OCI-LY1 (cell line): ENCODE measurements around the gene LIPC.
A peak's percentile ranks its signal among the peaks of the same experiment; 100 is the strongest.

Source experiments
- H2AFZ ChIP-seq: fragments of 200-600 bp; sonication (generic), shearing (Covaris generic); 2 replicates; pipeline ENCODE4 v1.6.0; 2014; ENCODE audit warnings: antibody characterized with exemption, mild to moderate bottlenecking, low read length
- H3F3A ChIP-seq: fragments of 200-600 bp; sonication (generic), shearing (Covaris generic); 2 replicates; pipeline ENCODE4 v1.6.0; 2014; ENCODE audit warnings: mild to moderate bottlenecking, antibody characterized with exemption, low read length, moderate library complexity; ENCODE audit not compliant: insufficient read depth
- H3K27ac ChIP-seq: fragments of 200-600 bp; sonication (generic); 2 replicates; pipeline ENCODE4 v1.5.1; 2014; ENCODE audit warnings: low read length, mixed run types, mild to moderate bottlenecking, low read depth; ENCODE audit not compliant: poor library complexity, severe bottlenecking
- H3K27me3 ChIP-seq: fragments of 200-600 bp; sonication (generic); 2 replicates; pipeline ENCODE4 v1.6.0; 2014; ENCODE audit warnings: antibody characterized with exemption, mild to moderate bottlenecking, low read length, moderate library complexity; ENCODE audit not compliant: insufficient read depth
- H3K36me3 ChIP-seq: fragments of 200-600 bp; sonication (generic); 2 replicates; pipeline ENCODE4 v1.6.1; 2014; ENCODE audit warnings: mild to moderate bottlenecking, antibody characterized with exemption, low read length, moderate library complexity, mixed read lengths; ENCODE audit not compliant: insufficient read depth
- H3K4me1 ChIP-seq: fragments of 200-600 bp; sonication (generic); 2 replicates; pipeline ENCODE4 v1.5.1; 2014; ENCODE audit warnings: mild to moderate bottlenecking, low read length, moderate library complexity; ENCODE audit not compliant: insufficient read depth, severe bottlenecking
- H3K4me2 ChIP-seq: fragments of 200-600 bp; sonication (generic), shearing (Covaris generic); 2 replicates; pipeline ENCODE4 v1.6.1; 2014; ENCODE audit warnings: low read length
- H3K4me3 ChIP-seq: fragments of 200-600 bp; sonication (generic); 2 replicates; pipeline ENCODE4 v1.5.1; 2014; ENCODE audit warnings: low read length, low read depth, mild to moderate bottlenecking, mixed read lengths; ENCODE audit not compliant: poor library complexity, severe bottlenecking
- H3K79me2 ChIP-seq: fragments of 200-600 bp; shearing (Covaris generic); 2 replicates; pipeline ENCODE4 v1.6.1; 2016; ENCODE audit warnings: mixed run types, low read length, mixed read lengths; ENCODE audit not compliant: insufficient read depth
- H3K9ac ChIP-seq: fragments of 200-600 bp; sonication (generic), shearing (Covaris generic); 2 replicates; pipeline ENCODE4 v1.6.1; 2014; ENCODE audit warnings: mild to moderate bottlenecking, low read length, mixed read lengths
- H3K9me2 ChIP-seq: fragments of 200-600 bp; sonication (generic), shearing (Covaris generic); 2 replicates; pipeline ENCODE4 v1.6.1; 2014; ENCODE audit warnings: low read depth, mild to moderate bottlenecking, low read length, mixed read lengths
- H3K9me3 ChIP-seq: fragments of 200-600 bp; shearing (Covaris generic); 2 replicates; pipeline ENCODE4 v1.6.1; 2014; ENCODE audit warnings: low read length, mixed read lengths
- H4K20me1 ChIP-seq: fragments of 200-600 bp; sonication (generic), shearing (Covaris generic); 2 replicates; pipeline ENCODE4 v1.6.0; 2016; ENCODE audit warnings: mild to moderate bottlenecking, low read length; ENCODE audit not compliant: insufficient read depth
- EZH2 ChIP-seq: fragments of 200-600 bp; sonication (generic), shearing (Covaris generic); IDR thresholded peaks from 2 replicates; pipeline ENCODE4 v1.8.0; 2017; ENCODE audit warnings: borderline replicate concordance, mixed run types, mild to moderate bottlenecking, antibody characterized with exemption, low read length, moderate library complexity, mixed read lengths
- TF ChIP-seq, protein P1 (sequence below): fragments of 200-600 bp; sonication (generic), shearing (Covaris generic); IDR thresholded peaks from 2 replicates; pipeline ENCODE4 v1.5.1; 2017; ENCODE audit warnings: mild to moderate bottlenecking, antibody characterized with exemption, low read length, moderate library complexity, mixed read lengths

LIPC gene

DNA sequence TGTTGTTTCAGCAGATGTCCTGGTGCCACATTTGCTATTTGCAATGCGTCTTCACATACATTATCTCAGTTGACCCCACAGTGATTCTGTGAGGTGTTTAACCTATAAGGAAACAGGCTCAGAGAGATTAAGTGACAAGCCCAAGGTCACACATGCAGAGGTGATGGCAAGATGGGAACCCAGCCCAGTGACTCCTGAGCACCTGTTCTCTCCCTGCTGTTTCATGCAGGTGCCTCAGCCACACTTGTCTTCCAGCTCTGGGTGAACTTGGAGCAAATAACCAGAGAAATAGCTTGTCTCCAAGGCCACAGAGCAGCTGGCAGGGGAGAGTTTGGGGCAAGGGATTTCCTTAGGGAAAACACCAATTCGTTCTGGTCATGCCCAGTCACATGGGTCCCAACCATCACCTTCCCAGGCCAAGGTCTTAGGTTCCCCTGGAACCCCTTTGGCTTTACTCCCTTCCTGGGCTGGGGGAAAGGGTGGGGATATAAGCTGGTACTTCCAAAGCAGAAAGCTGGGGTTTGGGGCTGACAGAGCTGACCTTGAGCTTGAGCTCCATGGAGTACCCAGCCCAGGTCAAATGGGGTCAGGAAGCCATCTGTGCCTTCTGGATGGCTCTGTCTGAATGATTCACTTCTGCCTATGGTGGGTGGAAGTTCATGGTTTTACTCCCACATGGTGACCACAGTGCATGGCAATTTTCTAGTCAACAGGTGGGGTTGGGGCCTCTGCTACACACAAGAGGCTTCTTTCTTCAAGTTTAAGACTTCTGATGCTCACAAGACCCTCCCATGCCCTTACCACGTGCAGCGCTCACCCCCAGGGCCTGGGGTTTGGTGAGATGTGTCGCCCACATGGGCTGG lies 22.4 kb downstream of the LIPC start:
- H3K4me1 ChIP-seq = peaks cover 63% of the 10 kb centered on the region
- TF ChIP-seq, protein P1, sequence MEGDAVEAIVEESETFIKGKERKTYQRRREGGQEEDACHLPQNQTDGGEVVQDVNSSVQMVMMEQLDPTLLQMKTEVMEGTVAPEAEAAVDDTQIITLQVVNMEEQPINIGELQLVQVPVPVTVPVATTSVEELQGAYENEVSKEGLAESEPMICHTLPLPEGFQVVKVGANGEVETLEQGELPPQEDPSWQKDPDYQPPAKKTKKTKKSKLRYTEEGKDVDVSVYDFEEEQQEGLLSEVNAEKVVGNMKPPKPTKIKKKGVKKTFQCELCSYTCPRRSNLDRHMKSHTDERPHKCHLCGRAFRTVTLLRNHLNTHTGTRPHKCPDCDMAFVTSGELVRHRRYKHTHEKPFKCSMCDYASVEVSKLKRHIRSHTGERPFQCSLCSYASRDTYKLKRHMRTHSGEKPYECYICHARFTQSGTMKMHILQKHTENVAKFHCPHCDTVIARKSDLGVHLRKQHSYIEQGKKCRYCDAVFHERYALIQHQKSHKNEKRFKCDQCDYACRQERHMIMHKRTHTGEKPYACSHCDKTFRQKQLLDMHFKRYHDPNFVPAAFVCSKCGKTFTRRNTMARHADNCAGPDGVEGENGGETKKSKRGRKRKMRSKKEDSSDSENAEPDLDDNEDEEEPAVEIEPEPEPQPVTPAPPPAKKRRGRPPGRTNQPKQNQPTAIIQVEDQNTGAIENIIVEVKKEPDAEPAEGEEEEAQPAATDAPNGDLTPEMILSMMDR = no peak
- no peak for TF ChIP-seq EZH2
- H3K9me2 ChIP-seq = no peaks in the 10 kb centered on the region
- H3K9me3 ChIP-seq = no peaks in the 10 kb centered on the region
- H3K27me3 ChIP-seq = no peaks in the 10 kb centered on the region
- no peaks in the 10 kb centered on the region for H3K79me2 ChIP-seq
- peak overlapping the region; percentile 26 for H3K9ac ChIP-seq
- no peaks in the 10 kb centered on the region for H3F3A ChIP-seq
- H3K4me2 ChIP-seq = peak overlapping the region; percentile 3; the same call in 1 of the 2 replicates
- no peak overlapping the region for H3K4me3 ChIP-seq
- H2AFZ ChIP-seq = no peak overlapping the region
- H3K27ac ChIP-seq = peak overlapping the region; percentile 92
- H4K20me1 ChIP-seq = no peaks in the 10 kb centered on the region
- H3K36me3 ChIP-seq = no peaks in the 10 kb centered on the region

DNA sequence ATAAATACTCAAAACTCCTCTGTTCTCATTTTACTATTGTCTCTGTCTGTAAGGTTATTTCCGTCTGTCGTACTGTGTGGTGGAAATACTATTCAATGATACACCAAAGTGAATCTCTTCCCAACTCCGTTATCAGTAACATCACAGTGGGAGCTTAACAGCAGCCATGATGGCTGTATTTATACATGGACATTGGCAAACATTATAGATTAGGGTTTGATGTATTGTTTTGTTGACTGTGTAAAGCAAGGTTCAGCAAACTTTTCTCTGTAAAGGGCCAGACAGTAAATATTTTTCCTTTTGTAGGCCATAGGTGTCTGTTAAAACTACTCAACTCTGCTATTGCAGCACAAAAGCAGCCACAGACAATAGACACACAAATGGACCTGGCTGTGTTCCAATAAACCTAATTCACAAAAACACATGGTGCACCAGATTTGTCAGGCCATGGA lies 23.2 kb downstream of the LIPC start:
- Histone ChIP-seq H3K9me2 (no peaks in the 10 kb centered on the region), H3F3A (no peaks in the 10 kb centered on the region), H3K79me2 (no peaks in the 10 kb centered on the region), H3K4me2 (no peak overlapping the region), H3K9me3 (no peaks in the 10 kb centered on the region), H3K27me3 (no peaks in the 10 kb centered on the region), H3K27ac (peak overlapping the region; percentile 92), H3K4me3 (no peak overlapping the region), H3K4me1 (peaks cover 69% of the 10 kb centered on the region), H3K36me3 (no peaks in the 10 kb centered on the region), H4K20me1 (no peaks in the 10 kb centered on the region), H3K9ac (peak overlapping the region; percentile 33; the same call in 1 of the 2 replicates), H2AFZ (no peak overlapping the region)
- TF ChIP-seq, protein P1 = no peak
- no peak for TF ChIP-seq EZH2

DNA sequence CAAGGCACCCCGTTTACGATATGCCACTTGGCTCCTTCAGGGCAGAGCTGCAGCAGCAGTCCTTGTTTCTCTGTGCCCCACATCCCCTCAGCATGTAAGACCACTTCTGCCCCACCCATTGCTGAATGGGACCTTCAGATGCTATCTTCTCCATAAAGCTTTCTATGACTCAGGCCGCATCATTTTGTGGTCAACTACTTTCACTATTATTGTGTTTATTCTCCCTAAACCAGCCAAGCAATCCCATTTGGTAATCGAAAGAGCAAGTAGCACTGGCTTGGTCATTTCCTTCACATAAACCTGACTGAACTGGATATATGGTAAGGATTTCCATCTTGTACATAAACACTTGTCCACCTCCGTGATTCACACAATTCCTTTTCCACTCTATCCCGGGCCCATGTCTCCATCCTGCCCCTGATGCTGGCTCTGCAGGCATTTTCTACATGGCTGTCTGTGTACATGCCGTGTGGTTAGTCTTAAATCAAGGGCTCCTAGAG lies 25.7 kb downstream of the LIPC start:
- H3K27me3 ChIP-seq = no peaks in the 10 kb centered on the region
- H3K9me3 ChIP-seq = no peaks in the 10 kb centered on the region
- H3K27ac ChIP-seq = peak overlapping the region; percentile 92
- no peaks in the 10 kb centered on the region for H3K36me3 ChIP-seq
- H3K4me3 ChIP-seq = no peak overlapping the region
- no peaks in the 10 kb centered on the region for H3K79me2 ChIP-seq
- no peaks in the 10 kb centered on the region for H3F3A ChIP-seq
- TF ChIP-seq, protein P1 = no peak
- TF ChIP-seq EZH2 = no peak
- H3K4me1 ChIP-seq = peaks cover 94% of the 10 kb centered on the region
- no peaks in the 10 kb centered on the region for H4K20me1 ChIP-seq
- no peaks in the 10 kb centered on the region for H3K9me2 ChIP-seq
- peak overlapping the region; percentile 13; the same call in 1 of the 2 replicates for H3K4me2 ChIP-seq
- H3K9ac ChIP-seq = peak overlapping the region; percentile 10
- no peak overlapping the region for H2AFZ ChIP-seq
